OCI-LY7 (cell line): Measurements from ENCODE around the gene ZNF407. TPM values are rescaled to one million over a fixed set of nuclear protein-coding genes. Genes with fewer than 3 reads are reported as not detected.

Experiments used
- BruUV-seq: library from RNA; stranded (reverse); fragments of 400-500 nt; replicated peaks from 2 replicates; lab custom pipeline; 2021; lab: Mats Ljungman, UMichigan
- CTCF ChIA-PET: fragments of 300-600 bp; sonication (Branson Sonifier 250); formaldehyde crosslinking; loops from one replicate; lab custom pipeline; 2022; ENCODE audit warnings: antibody characterized with exemption; ENCODE audit not compliant: unreplicated experiment; lab: Charles Lee
- POLR2A ChIA-PET: fragments of 300-600 bp; sonication (Branson Sonifier 250); formaldehyde crosslinking; loops from one replicate; lab custom pipeline; 2022; ENCODE audit warnings: antibody characterized with exemption; lab: Charles Lee
- DNase-seq: peaks from one replicate; pipeline ENCODE4 v3.0.0-alpha.2; 2015; ENCODE audit warnings: low spot score
- H2AFZ ChIP-seq: fragments of 200-600 bp; sonication (generic), shearing (Covaris generic); 2 replicates; pipeline ENCODE4 v1.6.1; 2014; ENCODE audit warnings: mild to moderate bottlenecking, antibody characterized with exemption, low read length, moderate library complexity
- H3K27ac ChIP-seq: fragments of 200-600 bp; sonication (generic); 2 replicates; pipeline ENCODE4 v1.5.1; 2014; ENCODE audit warnings: mixed run types, low read depth, mild to moderate bottlenecking, moderate library complexity, low read length, inconsistent platforms; ENCODE audit not compliant: poor library complexity, severe bottlenecking
- H3K36me3 ChIP-seq: fragments of 200-600 bp; sonication (generic); 2 replicates; pipeline ENCODE4 v1.6.1; 2014; ENCODE audit warnings: mild to moderate bottlenecking, antibody characterized with exemption, low read length, moderate library complexity, mixed read lengths; ENCODE audit not compliant: insufficient read depth
- H3K4me1 ChIP-seq: fragments of 200-600 bp; sonication (generic); 2 replicates; pipeline ENCODE4 v1.5.1; 2014; ENCODE audit warnings: mild to moderate bottlenecking, low read length; ENCODE audit not compliant: insufficient read depth, poor library complexity, severe bottlenecking
- H3K4me2 ChIP-seq: fragments of 200-600 bp; sonication (generic); 2 replicates; pipeline ENCODE4 v1.6.1; 2014; ENCODE audit warnings: mild to moderate bottlenecking, low read length
- H3K4me3 ChIP-seq: fragments of 200-600 bp; sonication (generic); 2 replicates; pipeline ENCODE4 v1.5.1; 2014; ENCODE audit warnings: mild to moderate bottlenecking, low read depth, low read length; ENCODE audit not compliant: poor library complexity, severe bottlenecking
- H3K79me2 ChIP-seq: fragments of 200-600 bp; sonication (generic); 2 replicates; pipeline ENCODE4 v1.6.1; 2016; ENCODE audit warnings: low read depth, mild to moderate bottlenecking, low read length, moderate library complexity, mixed read lengths; ENCODE audit not compliant: insufficient read depth
- H3K9me2 ChIP-seq: fragments of 200-600 bp; sonication (generic); 2 replicates; pipeline ENCODE4 v1.6.1; 2016; ENCODE audit warnings: mild to moderate bottlenecking, low read length, mixed read lengths; ENCODE audit not compliant: insufficient read depth
- H3K9me3 ChIP-seq: fragments of 200-600 bp; sonication (generic); 2 replicates; pipeline ENCODE4 v1.6.1; 2014; ENCODE audit warnings: mild to moderate bottlenecking, mixed run types, low read length, mixed read lengths
- H4K20me1 ChIP-seq: fragments of 200-600 bp; sonication (generic); 2 replicates; pipeline ENCODE4 v1.6.1; 2014; ENCODE audit warnings: mild to moderate bottlenecking, antibody characterized with exemption, low read length, moderate library complexity, mixed read lengths; ENCODE audit not compliant: insufficient read depth
- CTCF ChIP-seq: fragments of 200-600 bp; sonication (generic); conservative IDR thresholded peaks from 2 replicates; pipeline ENCODE4 v1.5.1; 2014; ENCODE audit warnings: mild to moderate bottlenecking, antibody characterized with exemption, low read length, moderate library complexity, mixed read lengths
- EZH2phosphoT487 ChIP-seq: fragments of 200-600 bp; sonication (generic); IDR thresholded peaks from 2 replicates; pipeline ENCODE4 v1.6.1; 2018; ENCODE audit warnings: low read depth, borderline replicate concordance, mild to moderate bottlenecking, mixed run types, antibody characterized with exemption, low read length, moderate library complexity, mixed read lengths
- intact Hi-C: fragments of 100-400 bp; cut with micrococcal nuclease; formaldehyde crosslinking; loops from one replicate; pipeline ENCODE4 v1.10.0; 2022; ENCODE audit not compliant: unreplicated experiment
- total RNA-seq, 2 experiments: library from RNA; depleted of rRNA in 1 of 2; stranded (reverse); fragments of >200 nt in 1 of 2; shearing (Covaris generic) in 1 of 2; gene quantifications; 2 replicates each; pipeline ENCODE4 v1.2.3, GENCODE V29; 2014 to 2022

The ZNF407 gene
- total RNA-seq, 2 experiments from 2014 or later, result 8.9 to 11.9 TPM

- no peaks in the 10 kb centered on the region for H3K9me2 ChIP-seq
- H3K4me3 ChIP-seq, result no peak overlapping the region
- no peaks in the 10 kb centered on the region for H3K79me2 ChIP-seq
- no peak overlapping the region for H2AFZ ChIP-seq
- no peak overlapping the region for H3K27ac ChIP-seq
- no peaks in the 10 kb centered on the region for H3K9me3 ChIP-seq
- H3K4me1 ChIP-seq, result no peaks in the 10 kb centered on the region
- H3K36me3 ChIP-seq, result no peaks in the 10 kb centered on the region
- POLR2A ChIA-PET, result no interaction called here
- TF ChIP-seq EZH2phosphoT487 (no peak), CTCF (no peak)
- no peak overlapping the region for H3K4me2 ChIP-seq
- BruUV-seq, result no TSS peak
- CTCF ChIA-PET, result no interaction called here
- H4K20me1 ChIP-seq, result no peaks in the 10 kb centered on the region
- intact Hi-C loops, result no loop called here
- no peak for DNase-seq
Measured at GRCh38 chr18:75024871-75025270, 427.2 kb downstream of the ZNF407 start.

GRCh38 chr18:75025573-75025972, 427.9 kb downstream of the ZNF407 start:
- Histone ChIP-seq H3K4me1 (no peaks in the 10 kb centered on the region), H3K9me3 (no peaks in the 10 kb centered on the region), H2AFZ (no peak overlapping the region), H3K36me3 (no peaks in the 10 kb centered on the region), H3K9me2 (no peaks in the 10 kb centered on the region), H3K79me2 (no peaks in the 10 kb centered on the region), H4K20me1 (no peaks in the 10 kb centered on the region), H3K4me3 (no peak overlapping the region), H3K4me2 (no peak overlapping the region), H3K27ac (no peak overlapping the region)
- TF ChIP-seq EZH2phosphoT487 (no peak), CTCF (no peak)
- CTCF ChIA-PET, result no interaction called here
- intact Hi-C loops, result no loop called here
- BruUV-seq, result no TSS peak
- DNase-seq, result no peak
- POLR2A ChIA-PET, result no interaction called here

- TF ChIP-seq EZH2phosphoT487, result no peak
- no peak for TF ChIP-seq CTCF
- intact Hi-C loops, result no loop called here
- BruUV-seq, result no TSS peak
- Histone ChIP-seq H4K20me1 (no peaks in the 10 kb centered on the region), H3K4me2 (no peak overlapping the region), H3K9me2 (no peaks in the 10 kb centered on the region), H3K4me1 (no peaks in the 10 kb centered on the region), H2AFZ (no peak overlapping the region), H3K27ac (no peak overlapping the region), H3K36me3 (no peaks in the 10 kb centered on the region), H3K9me3 (no peaks in the 10 kb centered on the region), H3K4me3 (no peak overlapping the region), H3K79me2 (no peaks in the 10 kb centered on the region)
- ChIA-PET POLR2A (no interaction called here), CTCF (no interaction called here)
- DNase-seq, result no peak
Measured at GRCh38 chr18:75029481-75029880, 431.8 kb downstream of the ZNF407 start.
